ENCODE data around the gene ASAP3.

The ASAP3 gene

DNA sequence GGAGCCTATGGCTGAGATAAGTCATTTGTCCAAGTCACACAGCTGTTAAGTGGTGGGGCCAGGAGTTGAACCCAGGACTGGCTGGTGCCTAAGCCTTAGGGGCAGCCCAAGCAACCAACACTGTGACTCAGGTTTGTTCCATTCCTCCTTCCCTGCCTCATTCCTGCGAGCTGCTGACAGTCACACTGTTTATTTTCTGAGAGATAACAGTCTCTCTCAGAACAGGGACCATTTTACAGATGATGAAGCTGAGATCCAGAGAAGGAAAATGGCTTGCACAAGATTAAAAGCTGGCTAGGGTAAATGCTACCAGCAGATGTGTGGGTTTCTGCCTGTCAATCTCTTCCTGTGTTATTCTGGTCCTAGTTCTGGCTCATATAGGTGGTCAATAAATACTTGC is 35.1 kb downstream of the ASAP3 start:
- no peak for DNase-seq

GRCh38 chr1:23446661-23447310 is 37.2 kb downstream of the ASAP3 start:
- no peak for DNase-seq

DNA sequence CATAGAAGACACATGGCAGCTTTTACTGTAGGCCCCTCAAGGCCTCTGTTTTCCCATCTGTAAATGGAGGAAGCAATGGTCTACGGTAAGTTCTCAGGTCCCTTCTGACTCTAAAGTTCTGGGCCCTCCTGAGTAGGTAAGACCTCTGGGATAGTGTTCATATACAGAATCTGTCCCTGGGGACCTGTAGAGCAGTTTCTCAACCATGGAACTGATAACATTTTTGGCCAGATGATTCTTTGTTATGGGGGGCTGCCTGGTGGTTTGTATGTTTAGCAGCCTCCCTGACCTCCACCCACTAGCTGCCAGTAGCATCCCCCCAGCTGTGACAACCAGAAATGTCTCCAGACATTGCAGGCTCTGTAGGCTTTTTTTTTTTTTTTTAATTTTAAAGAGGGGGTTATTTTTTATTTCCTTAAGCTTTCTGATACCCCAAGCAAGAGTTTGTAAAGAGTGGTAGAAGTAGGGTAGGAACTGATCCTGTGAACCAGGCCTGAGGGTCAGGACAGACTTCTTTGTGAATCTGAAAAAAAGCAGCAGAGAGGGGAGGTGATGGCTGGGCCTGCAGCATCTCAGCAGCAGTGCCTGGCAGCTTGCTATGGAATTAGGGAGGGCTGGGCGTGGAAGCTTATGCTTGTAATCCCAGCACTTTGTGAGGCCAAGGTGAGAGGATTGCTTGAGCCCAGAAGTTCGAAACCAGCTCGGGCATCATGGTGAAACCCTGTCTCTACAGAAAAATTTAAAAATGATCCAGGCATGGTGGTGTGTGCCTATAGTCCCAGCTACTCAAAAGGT is 39.2 kb downstream of the ASAP3 start:
- no peak for DNase-seq

DNA sequence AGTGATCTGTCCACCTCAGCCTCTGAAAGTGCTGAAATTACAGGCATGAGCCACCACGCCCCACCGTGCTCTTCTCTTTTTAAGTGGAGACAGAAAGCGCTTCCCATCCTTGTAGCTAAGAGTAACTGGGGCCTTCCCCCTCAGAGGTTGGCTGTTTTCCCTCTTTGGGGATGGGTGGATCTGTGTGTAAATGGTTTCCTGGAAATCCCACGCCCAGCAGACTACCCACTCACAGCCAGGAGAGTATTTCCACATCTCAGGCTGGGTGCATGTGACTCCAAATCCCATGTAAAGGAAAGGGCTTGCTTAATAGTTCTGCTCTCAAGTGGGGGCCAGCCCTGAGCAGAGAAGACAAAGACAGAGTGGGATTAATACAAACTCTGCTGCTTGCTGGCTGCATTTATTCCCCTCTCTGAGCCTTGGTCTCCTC is 39.9 kb downstream of the ASAP3 start:
- DNase-seq, result no peak

DNA sequence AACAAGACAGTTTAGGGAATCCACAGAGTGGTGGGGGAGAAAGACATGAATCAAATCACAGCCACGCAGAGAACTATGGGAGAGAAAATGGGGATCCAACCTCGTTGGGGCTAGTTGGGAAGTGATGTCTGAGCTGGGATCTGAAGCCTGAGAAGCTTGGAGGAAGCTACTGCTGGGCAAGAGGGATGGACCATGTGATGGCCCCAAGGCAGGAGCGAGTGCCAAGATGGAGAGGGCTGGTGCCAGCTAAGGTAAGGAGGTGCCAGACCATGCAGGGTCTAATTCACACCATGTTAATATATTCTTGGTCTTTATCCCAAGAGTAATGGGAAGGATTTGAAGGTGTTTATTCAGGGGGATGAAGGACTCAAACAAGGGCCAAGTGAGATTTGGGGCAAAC is 41.2 kb downstream of the ASAP3 start:
- DNase-seq, result no peak

DNA sequence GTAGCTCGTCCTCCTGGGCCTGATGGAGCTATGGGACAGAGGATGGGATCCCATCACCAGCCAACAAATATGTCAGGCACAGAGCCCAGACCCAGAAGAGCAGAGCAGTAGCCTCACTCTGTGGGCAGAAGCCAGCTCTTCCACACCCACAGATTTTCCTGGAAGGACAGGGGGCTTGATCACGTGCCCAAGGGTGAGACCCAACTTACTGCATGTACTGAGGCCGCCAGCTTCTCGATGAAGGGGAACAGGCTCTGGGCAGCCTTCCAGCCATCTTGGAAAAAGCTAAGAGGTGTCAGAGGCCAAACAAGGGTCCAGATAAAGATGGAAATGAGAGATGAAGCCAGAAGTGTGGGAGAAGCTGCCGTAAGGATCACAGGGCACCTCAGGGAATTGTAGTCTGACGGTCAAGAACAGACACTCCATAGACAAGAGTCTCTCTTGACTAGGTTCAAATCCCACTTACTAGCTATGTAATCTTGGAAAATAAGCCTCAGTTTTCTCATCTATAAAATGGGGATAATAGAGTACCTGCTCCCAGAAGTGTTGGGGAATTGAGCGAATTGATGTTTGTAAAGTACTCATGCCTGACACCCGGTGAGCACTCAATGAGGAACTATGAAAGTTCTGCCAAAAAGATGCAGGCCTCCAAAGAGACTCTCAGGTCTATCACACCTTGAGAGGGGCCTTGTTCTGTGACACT is 42.4 kb downstream of the ASAP3 start:
- DNase-seq, result no peak

DNA sequence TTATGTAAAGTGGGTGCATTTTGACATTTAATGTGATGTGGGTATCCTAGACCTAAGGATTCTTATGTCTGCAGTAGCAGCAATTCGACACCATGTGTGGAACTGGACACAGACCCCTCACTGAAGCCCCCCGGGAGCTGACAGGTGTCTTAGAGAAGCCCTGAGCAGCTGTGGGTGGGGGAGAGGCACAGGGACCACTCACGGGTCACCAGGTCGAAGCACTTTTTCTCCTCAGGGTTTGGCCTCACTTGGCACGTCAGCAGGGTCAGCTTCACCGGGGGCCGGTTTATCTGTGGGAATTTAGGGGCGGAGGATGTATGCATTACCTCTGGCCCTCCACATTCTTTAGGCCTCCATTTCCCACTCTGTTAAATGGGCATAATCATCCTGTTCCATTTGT is 45.4 kb downstream of the ASAP3 start:
- no peak for DNase-seq

- no peak for DNase-seq
Observed at GRCh38 chr1:23437355-23437664, 46.7 kb downstream of the ASAP3 start.

DNA sequence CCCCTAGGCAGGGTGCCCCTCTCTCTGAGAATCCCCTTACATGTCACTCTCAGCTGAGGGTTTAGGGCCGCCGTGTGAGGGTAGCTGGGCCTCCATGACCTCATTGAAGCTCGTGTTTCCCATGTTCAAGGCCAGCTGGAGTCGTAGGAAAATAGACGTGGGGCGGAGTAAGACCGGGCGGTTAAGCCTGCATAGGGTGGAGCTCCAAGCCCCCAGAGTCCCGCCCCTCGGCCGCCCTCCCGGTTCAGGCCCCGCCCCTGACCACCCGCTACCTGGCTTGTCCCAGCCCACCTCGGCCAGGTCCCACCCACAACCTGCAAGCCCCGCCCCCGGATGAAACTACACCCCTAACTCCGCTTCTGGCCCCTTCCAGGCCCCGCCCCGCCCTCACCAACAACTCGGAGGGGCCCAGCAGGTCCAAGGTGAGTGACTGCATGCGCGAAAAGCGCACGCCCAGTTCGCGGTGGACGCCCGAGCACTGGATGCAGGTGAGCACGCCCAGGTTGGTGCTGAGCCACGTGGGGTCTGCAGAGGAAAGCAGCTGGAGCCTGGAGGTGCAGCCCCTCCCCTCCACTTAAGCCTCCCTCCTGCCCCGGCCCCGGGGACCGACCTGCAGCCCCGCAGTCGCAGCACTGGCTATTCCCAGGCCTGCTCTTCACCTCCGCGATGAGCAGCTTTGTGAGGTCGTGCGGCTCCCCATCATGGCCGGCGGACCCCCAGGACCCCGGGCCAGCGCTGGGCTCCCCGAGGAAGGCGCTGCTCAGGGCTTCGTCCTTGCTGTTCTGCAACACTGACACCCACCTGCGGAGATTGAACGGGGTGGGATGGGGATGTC is 47.2 kb downstream of the ASAP3 start:
- DNase-seq, result no peak

DNA sequence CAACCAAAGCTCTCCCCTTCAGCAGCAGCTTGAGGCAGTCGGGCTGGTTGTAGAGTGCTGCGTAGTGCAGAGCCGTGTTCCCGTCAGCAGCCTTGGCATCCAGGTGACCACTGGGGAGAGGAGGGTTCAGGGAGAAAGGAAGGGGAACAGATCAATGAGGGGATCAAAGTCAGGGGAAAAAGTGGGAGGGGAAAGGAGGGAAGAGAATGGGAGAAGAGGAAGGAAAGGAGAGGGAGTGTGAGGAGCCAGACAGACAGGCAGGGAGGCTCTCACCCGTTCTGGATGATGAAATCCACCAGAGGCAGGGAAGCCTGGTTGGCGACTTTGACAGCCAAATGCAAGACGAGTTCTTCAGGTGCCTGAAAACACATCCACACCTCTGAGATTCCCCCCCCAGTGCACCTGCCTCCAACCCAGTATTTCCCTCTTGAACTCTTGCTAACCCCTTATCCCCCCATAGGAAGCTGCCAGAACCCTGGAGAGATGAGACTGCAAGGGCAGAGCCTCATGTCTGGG is 49.7 kb downstream of the ASAP3 start:
- DNase-seq, result no peak

- DNase-seq, result no peak
Observed at GRCh38 chr1:23433122-23433521, 50.9 kb downstream of the ASAP3 start.

- DNase-seq, result no peak
Observed at GRCh38 chr1:23431431-23431830, 52.5 kb downstream of the ASAP3 start.

GRCh38 chr1:23430803-23431202 is 53.2 kb downstream of the ASAP3 start:
- no peak for DNase-seq

DNA sequence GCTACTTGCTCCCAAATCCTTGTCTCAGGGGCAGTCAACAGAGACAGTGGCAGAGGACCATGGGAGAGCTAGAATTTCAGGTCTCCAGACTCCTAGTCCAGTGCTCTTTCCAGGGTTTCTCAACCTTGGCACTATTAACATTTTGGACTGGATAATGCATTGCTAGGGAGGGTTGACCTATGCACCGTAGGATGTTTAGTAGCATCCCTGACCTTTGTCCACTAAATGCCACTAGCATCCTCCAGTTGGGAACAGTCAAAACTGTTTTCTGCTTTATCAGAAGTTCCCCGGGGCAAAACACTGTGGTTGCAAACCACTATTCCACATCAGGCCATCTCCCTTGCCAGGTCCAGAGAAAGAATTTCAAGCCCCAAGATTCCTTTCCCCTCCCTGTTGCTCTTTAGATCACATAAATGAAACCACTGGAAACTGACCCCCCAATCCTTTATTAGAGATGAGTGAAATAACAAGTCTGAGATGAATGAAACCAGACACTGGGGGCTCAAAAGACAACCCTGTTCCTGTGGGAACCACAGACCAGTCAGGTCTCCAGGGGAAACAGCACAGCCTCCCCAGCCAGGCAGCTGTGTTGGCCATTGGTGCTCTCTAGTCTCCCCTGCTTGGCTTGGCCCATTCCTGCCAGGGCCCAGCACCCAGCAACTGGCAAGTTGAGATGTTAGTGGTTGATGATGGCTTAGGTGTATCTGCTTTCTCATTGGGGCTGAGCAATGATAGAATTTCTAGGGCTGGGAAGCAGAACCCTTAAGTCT is 55.7 kb downstream of the ASAP3 start:
- no peak for DNase-seq

GRCh38 chr1:23427550-23427949 is 56.4 kb downstream of the ASAP3 start:
- no peak for DNase-seq

GRCh38 chr1:23426828-23427227 is 57.2 kb downstream of the ASAP3 start:
- DNase-seq, result no peak

DNA sequence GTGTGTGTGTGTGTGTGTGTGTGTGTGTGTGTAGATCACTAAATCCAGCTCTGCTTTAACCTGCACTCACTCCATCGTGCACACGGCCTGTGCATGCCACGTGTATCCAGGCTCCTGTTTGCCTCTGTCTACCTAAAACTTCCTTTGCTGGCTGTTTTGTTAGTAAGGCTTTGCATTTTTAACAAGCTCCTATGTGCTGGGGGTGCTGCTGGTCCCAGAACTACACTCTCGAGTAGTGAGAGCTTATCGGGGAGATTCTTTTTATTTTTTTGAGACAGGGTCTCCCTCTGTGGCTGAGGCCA is 58.8 kb downstream of the ASAP3 start:
- no peak for DNase-seq

GRCh38 chr1:23424293-23425192 is 59.4 kb downstream of the ASAP3 start, which contains the start of gene TCEA3:
TCEA3 (minus strand) TSS chr1:23424748; CDS start chr1:23424633, 115 bp downstream.
- DNase-seq, result no peak

- DNase-seq, result no peak
Observed at GRCh38 chr1:23423415-23424292, 60.3 kb downstream of the ASAP3 start.

GRCh38 chr1:23422941-23423340 is 61.0 kb downstream of the ASAP3 start:
- DNase-seq, result no peak

Measured in NCI-H1930 (cell line).